HEK293T (cell line): Measurements from ENCODE around the gene RAB6A.

Experiments used
- BHLHE40 ChIP-seq: fragments of 450-650 bp; IDR thresholded peaks from 2 replicates; pipeline ENCODE4 v1.6.1; 2016; ENCODE audit warnings: mild to moderate bottlenecking, moderate library complexity, borderline replicate concordance
- PKNOX1 ChIP-seq: fragments of 450-650 bp; IDR thresholded peaks from 2 replicates; pipeline ENCODE4 v1.6.1; 2016

GRCh38 chr11:73651252-73651651 is 109.6 kb downstream of the RAB6A start:
- no peak for TF ChIP-seq PKNOX1
- TF ChIP-seq BHLHE40, result no peak
